ENCODE results near the gene TXNL1. TPM values are rescaled to one million over a fixed set of nuclear protein-coding genes. Genes with fewer than 3 reads are reported as not detected.

The TXNL1 gene
- total and polyA plus RNA-seq, 2 of the 13 experiments (the other 11 are each of a cell fraction or from before 2014, with no cell fraction given): 41.9 to 73.1 TPM

DNA sequence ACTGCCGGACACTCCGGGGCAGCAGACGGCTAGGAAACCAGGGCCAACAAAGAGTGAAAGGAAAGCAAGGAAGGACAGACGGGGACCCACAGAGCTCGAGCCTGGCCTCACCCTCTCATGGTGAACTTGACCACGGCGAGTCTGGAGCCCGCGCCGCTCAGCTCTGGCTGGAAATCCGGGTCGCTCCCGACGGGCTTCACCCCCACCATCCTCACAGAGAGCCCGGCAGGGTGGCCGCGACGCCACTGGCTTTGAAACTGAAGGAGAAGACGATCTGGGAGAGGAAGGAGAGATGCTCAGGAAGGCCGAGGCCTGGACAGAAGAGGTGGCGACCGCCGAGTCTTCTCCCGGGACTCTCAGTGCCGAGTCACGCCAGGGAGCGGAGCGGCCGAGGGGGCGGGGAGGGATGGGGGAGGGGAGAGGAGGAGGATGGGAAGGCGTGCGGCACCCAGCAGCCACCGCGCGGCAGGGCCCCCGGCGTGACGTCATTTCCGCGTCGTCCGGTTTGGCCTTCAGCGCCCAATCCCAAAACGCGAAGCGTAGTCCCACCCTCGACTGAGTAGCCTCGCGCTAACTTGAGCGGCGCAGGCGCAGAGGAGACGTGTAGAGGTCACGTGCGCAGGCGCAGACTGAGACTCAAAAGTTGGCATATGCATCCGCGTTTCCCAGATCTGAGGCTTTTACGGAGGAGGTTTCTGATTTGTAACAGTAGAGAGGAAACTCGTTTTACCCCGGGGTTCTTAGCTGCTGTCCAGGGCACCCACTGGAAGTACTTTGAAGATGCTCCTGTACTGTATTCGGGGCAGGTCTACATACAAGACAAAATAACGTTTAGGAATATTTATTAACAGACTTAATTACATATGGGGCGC lies at the start of gene TXNL1 (continued):
- TF ChIP-seq, protein P1, sequence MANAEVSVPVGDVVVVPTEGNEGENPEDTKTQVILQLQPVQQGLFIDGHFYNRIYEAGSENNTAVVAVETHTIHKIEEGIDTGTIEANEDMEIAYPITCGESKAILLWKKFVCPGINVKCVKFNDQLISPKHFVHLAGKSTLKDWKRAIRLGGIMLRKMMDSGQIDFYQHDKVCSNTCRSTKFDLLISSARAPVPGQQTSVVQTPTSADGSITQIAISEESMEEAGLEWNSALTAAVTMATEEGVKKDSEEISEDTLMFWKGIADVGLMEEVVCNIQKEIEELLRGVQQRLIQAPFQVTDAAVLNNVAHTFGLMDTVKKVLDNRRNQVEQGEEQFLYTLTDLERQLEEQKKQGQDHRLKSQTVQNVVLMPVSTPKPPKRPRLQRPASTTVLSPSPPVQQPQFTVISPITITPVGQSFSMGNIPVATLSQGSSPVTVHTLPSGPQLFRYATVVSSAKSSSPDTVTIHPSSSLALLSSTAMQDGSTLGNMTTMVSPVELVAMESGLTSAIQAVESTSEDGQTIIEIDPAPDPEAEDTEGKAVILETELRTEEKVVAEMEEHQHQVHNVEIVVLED (CRISPR knock-in tag; IDR thresholded peaks at IDR 0.05; ENCODE audit: borderline replicate concordance): peak; percentile 80; the same call in 1 of the 2 replicates
- TF ChIP-seq ZMAT3 (CRISPR knock-in tag; conservative IDR thresholded peaks at IDR 0.05) (no peak), FOXA1 (IDR thresholded peaks at IDR 0.05) (no peak), FOXA1 (CRISPR knock-in tag; IDR thresholded peaks at IDR 0.05) (no peak), ZNF260 (CRISPR knock-in tag; IDR thresholded peaks at IDR 0.05; ENCODE audit: borderline replicate concordance, low read depth) (no peak), RORA (CRISPR knock-in tag; IDR thresholded peaks at IDR 0.05) (no peak), MEIS1 (CRISPR knock-in tag; IDR thresholded peaks at IDR 0.05; ENCODE audit: borderline replicate concordance) (peak; percentile 76; the same call in 1 of the 2 replicates), ZBTB7B (CRISPR knock-in tag; IDR thresholded peaks at IDR 0.05) (peak; percentile 49; the same call in 1 of the 2 replicates), ZNF367 (CRISPR knock-in tag; IDR thresholded peaks at IDR 0.05; ENCODE audit: borderline replicate concordance) (no peak), HDAC6 (IDR thresholded peaks at IDR 0.05; ENCODE audit: low read depth, low read length) (no peak), SIN3B (IDR thresholded peaks at IDR 0.05; ENCODE audit: low read length) (no peak), GFI1 (CRISPR knock-in tag; IDR thresholded peaks at IDR 0.05; ENCODE audit: borderline replicate concordance) (no peak; the same call in 1 of the 2 replicates), ZNF570 (CRISPR knock-in tag; IDR thresholded peaks at IDR 0.05; ENCODE audit: borderline replicate concordance) (no peak), MBD4 (IDR thresholded peaks at IDR 0.05; ENCODE audit: borderline replicate concordance, low read length) (no peak), ATAD3A (CRISPR knock-in tag; IDR thresholded peaks at IDR 0.05) (no peak), NR2C2 (CRISPR knock-in tag; IDR thresholded peaks at IDR 0.05; ENCODE audit: borderline replicate concordance) (peak; percentile 88), MIER3 (CRISPR knock-in tag; IDR thresholded peaks at IDR 0.05; ENCODE audit: borderline replicate concordance) (peak; percentile 66), ZNF839 (CRISPR knock-in tag; IDR thresholded peaks at IDR 0.05; ENCODE audit: borderline replicate concordance) (0 out of 2 replicates have a peak, but pooled peaks have one; percentile 74), KLF15 (CRISPR knock-in tag; IDR thresholded peaks at IDR 0.05; ENCODE audit: borderline replicate concordance) (peak; percentile 89), KDM1A (CRISPR knock-in tag; IDR thresholded peaks at IDR 0.05) (no peak), HOXA7 (CRISPR knock-in tag; IDR thresholded peaks at IDR 0.05) (no peak), ZNF773 (CRISPR knock-in tag; IDR thresholded peaks at IDR 0.05; ENCODE audit: borderline replicate concordance) (no peak), NFE2L1 (CRISPR knock-in tag; IDR thresholded peaks at IDR 0.05; ENCODE audit: borderline replicate concordance) (peak; percentile 93; the same call in 1 of the 2 replicates), KLF6 (CRISPR knock-in tag; IDR thresholded peaks at IDR 0.05) (0 out of 2 replicates have a peak, but pooled peaks have one; percentile 49), TSC22D2 (CRISPR knock-in tag; IDR thresholded peaks at IDR 0.05; ENCODE audit: borderline replicate concordance) (no peak), ZNF234 (CRISPR knock-in tag; conservative IDR thresholded peaks at IDR 0.05) (no peak), ZNF256 (CRISPR knock-in tag; conservative IDR thresholded peaks at IDR 0.05) (no peak), KLF12 (CRISPR knock-in tag; IDR thresholded peaks at IDR 0.05; ENCODE audit: borderline replicate concordance) (0 out of 2 replicates have a peak, but pooled peaks have one; percentile 48)
- TF ChIP-seq, protein P2, sequence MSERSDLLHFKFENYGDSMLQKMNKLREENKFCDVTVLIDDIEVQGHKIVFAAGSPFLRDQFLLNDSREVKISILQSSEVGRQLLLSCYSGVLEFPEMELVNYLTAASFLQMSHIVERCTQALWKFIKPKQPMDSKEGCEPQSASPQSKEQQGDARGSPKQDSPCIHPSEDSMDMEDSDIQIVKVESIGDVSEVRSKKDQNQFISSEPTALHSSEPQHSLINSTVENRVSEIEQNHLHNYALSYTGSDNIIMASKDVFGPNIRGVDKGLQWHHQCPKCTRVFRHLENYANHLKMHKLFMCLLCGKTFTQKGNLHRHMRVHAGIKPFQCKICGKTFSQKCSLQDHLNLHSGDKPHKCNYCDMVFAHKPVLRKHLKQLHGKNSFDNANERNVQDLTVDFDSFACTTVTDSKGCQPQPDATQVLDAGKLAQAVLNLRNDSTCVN (CRISPR knock-in tag; IDR thresholded peaks at IDR 0.05; ENCODE audit: borderline replicate concordance): peak; percentile 34; the same call in 1 of the 2 replicates

Measured in HepG2 (cell line).